Lower leg skin (tissue), 3 donors: ENCODE measurements around the gene ANGPT4.

Experiments used
- POLR2A ChIP-seq, 2 donors: fragments of 450-650 bp; IDR thresholded peaks; one replicate each; pipeline ENCODE4 v1.6.1; 2016 to 2017; ENCODE audit warnings: antibody characterized with exemption in 2 of 2, mild to moderate bottlenecking in 1 of 2, moderate library complexity in 1 of 2
- TF ChIP-seq, protein P1 (sequence below), 3 donors: fragments of 450-650 bp; IDR thresholded peaks; one replicate each; pipeline ENCODE4 v1.5.1; 2016; ENCODE audit warnings: antibody characterized with exemption in 3 of 3, mild to moderate bottlenecking in 3 of 3, moderate library complexity in 2 of 3

DNA sequence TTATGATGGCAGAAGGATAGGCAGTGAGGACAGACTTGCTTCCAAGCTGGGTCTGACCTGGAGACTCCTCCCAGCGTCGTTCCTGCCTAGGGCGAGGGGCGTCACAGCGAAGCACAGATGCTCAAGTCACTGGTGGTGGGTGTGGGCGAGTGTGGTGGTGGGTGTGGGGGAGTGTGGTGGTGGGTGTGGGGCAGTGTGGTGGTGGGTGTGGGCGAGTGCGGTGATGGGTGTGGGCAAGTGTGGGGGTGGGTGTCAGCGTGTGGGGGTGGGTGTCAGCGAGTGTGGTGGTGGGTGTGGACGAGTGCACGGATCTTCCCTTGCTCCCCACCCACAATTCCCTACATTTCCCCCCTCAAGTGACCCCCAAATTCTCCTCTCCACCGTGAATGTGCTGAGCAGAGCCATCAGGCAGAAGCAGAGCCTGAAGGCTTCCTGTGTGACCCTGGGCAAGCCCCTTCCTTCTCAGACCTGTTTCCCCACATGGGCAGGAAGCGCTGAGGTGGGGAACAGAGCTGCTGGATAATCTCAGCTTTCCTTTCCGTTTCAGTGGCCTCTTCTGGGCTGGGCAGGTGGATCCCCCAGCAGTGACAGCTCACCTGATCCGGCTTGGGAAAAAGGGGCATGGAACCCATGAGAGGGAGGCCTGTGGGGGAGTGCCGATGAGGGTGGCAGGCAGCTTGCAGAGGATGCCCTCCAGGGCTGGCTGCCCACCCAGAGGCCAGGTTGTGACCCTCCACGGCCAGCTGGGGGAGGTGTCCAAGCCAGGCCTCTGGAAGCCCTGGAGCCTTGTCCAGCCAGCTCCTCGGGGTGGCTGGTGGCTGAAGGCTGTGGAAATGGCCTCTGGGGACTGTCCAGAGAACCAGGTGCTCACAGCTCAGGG lies 43.0 kb upstream of the ANGPT4 start:
- TF ChIP-seq, protein P1, sequence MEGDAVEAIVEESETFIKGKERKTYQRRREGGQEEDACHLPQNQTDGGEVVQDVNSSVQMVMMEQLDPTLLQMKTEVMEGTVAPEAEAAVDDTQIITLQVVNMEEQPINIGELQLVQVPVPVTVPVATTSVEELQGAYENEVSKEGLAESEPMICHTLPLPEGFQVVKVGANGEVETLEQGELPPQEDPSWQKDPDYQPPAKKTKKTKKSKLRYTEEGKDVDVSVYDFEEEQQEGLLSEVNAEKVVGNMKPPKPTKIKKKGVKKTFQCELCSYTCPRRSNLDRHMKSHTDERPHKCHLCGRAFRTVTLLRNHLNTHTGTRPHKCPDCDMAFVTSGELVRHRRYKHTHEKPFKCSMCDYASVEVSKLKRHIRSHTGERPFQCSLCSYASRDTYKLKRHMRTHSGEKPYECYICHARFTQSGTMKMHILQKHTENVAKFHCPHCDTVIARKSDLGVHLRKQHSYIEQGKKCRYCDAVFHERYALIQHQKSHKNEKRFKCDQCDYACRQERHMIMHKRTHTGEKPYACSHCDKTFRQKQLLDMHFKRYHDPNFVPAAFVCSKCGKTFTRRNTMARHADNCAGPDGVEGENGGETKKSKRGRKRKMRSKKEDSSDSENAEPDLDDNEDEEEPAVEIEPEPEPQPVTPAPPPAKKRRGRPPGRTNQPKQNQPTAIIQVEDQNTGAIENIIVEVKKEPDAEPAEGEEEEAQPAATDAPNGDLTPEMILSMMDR (IDR thresholded peaks at IDR 0.05): no peak
- no peak for TF ChIP-seq POLR2A (IDR thresholded peaks at IDR 0.05)
